Amniotic stem cell (primary cell): ENCODE results near the gene GAS1.

Source experiments
- DNase-seq: peaks from one replicate; lab custom pipeline; 2025; lab: John Stamatoyannopoulos, UW

Gene GAS1

DNA sequence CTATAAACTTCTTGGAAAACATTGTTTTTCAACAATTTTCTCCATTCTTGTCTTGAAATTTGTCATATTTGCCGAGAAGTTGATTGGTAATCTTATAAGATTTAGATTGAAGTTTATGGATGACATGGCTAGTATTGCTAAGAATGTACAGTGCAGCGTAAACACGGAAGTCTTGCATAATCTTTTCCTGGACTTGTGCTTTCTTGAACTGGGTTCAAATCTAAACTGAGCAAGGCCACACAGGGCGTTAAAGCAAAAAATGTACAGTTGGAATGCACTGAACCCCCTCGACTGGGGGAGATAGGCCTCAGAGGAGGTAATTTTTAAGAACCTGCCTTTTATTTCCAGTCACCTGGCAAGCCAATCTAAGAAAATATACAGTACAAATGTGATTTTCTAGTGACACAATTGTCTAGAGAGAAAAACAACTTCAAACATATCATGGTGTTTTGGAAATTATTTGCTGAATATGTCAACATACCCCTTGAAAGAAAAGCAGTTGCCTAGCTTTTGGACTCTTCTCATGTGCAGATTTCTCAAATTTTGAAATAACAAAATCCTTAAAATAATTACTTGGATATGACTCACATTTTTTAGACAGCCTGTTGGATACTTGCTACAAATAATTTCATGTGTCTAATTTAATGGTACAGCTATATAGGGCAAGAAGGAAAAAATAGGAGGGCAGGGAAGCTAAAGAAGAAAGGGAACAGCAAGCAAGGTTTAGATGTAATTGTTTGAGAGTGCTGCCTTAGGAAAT lies 18.5 kb upstream of the GAS1 start:
- DNase-seq: no peak

DNA sequence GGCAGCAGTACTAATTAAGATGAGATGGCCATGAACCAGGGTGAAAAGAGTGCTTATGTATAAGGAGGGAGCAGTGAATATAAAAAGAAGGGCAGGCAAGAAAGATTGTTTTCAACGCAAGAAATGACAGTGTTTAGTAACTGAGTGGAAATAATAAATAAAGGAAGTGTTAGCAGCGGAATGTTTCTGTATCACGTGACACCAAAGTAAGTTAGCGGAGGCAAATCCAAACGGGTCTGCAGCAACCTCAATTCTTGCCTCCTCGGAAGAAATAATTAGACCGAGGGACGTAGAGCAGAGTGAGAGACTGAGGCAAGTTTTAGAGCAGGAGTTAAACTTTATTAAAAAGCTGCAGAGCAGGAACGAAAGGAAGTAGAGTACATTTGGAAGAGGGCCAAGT lies 15.4 kb upstream of the GAS1 start:
- no peak for DNase-seq

DNA sequence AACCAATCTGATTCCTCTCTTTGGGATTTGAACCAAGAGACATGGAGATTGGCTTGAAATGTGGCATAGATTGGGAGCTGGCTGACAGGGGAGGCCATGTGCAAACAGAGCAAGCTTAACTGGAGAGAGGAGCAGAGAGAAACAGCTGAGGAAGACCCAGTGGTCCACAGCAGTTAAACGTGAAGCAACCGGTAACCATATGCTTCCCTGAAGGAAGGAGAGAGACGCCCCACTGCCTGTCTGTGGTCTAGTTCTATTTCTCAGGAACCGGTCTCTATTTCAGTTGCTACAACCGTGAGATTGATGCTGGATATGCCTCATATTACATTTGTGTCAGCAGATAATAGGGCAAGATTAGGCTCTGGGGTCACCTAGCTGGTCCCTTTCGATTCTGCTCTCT lies 13.6 kb upstream of the GAS1 start:
- DNase-seq: no peak

DNA sequence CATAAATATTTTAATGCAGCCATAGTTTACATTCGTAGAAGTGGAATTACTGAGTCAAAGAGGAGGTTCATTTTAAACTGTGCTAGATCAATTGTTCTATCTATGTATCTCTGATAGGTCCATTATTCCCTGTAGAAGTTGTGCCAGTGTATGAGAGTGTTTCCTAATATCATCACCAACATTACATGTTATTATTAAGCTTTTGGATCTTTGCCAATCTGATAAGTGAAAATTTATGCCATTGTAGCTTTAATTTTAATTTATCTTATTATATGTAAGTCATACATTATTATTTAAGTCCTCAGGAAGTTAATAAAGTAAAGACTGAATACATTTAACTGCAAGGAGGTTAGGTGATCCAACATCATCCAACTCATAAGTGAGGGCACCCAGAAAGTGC lies 10.9 kb upstream of the GAS1 start:
- DNase-seq: no peak

DNA sequence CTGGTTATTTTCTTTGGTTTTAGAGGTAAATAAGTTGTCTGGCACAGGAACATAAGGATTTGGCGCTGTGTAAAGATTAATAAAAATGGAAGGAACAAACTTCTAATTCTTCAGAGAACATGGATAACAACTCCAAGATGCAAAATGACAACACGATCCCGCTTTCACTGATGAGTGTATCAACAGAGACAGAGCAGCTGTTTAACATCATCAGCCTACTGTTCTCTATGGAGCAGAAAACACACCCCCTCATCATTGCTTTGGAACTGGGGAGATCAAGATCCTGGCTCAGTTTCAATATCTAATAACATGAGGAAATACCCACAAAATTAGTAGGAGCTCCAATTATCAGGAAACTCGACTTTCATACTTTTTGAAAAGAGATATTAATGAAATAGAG lies 8.3 kb upstream of the GAS1 start:
- no peak for DNase-seq

DNA sequence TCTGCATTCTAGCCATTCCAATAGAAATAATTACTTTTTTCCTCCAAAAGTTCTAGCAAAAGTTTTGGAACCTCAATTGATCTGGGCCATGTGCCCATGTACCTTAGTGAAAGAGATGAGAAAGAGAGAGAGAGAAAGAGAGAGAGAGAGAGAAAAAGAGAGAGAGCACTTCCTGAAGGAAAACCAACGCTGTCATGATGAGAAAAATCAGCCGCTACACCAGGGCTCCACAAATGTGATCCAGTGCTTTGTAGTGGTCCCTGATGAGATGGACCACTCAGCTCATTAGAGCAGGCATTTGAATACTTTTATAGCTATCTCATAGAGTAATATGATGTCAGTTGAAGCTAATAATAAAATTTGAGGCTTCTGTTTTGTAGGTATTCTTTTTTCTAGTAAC lies 7.7 kb upstream of the GAS1 start:
- no peak for DNase-seq

DNA sequence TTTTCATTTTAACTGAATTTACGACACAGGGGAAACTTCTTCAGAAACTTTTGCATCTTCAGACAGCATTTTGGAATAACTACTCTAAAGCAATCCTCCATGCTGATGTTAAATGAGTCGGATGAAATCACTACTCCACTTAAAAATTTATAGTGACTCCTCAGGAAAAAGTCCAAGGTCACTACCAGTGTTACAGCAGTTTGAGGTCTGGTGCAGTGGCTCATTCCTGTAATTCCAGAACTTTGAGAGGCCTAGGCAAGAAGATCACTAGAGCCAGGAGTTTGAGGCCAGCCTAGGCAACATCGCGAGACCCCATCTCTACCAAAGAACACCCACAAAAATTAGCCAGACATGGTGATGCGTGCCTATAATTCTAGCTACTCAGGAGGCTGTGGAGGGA lies 5.9 kb upstream of the GAS1 start:
- no peak for DNase-seq

DNA sequence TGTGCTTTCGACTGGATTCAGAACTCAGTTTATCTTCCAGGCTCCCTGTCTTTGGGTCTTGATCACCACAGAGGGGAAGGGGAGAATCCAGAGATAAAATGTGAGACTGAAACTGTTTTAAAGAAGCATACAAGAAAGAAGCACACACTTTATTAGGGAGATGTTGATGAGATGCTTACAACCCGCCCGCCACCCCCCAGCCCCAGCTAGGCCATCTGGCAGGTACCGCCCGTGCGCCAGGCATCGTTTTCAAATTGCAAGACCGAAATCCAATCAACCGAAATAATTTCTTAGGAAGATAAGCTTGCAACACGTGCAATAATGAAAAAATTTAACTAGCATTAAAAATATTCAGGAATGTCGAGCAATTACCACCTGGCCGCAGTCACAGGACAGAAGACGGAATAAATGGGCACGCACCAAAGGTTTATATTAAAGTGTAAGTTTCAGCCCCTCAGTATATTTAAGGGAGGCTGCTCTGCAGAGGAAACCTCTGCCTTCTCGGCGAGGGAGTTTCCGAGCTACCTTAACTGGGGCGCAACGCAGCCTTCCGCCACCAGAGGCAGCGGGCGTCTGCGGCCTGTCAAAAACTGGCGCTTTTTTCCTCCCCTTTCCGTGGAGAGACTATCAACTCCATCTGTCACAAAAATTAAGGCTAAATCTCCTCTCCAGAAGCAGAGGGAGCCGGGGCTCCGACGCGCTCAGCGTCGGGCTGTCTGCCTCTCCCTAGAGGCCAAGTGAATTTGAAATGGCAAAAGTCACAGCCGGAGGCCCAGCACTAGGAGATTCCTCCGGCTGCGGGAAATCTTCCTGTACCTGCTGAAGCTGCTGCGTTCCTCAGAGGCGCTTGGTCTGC lies 996 bp upstream of the GAS1 start:
- peak; percentile 75 for DNase-seq

DNA sequence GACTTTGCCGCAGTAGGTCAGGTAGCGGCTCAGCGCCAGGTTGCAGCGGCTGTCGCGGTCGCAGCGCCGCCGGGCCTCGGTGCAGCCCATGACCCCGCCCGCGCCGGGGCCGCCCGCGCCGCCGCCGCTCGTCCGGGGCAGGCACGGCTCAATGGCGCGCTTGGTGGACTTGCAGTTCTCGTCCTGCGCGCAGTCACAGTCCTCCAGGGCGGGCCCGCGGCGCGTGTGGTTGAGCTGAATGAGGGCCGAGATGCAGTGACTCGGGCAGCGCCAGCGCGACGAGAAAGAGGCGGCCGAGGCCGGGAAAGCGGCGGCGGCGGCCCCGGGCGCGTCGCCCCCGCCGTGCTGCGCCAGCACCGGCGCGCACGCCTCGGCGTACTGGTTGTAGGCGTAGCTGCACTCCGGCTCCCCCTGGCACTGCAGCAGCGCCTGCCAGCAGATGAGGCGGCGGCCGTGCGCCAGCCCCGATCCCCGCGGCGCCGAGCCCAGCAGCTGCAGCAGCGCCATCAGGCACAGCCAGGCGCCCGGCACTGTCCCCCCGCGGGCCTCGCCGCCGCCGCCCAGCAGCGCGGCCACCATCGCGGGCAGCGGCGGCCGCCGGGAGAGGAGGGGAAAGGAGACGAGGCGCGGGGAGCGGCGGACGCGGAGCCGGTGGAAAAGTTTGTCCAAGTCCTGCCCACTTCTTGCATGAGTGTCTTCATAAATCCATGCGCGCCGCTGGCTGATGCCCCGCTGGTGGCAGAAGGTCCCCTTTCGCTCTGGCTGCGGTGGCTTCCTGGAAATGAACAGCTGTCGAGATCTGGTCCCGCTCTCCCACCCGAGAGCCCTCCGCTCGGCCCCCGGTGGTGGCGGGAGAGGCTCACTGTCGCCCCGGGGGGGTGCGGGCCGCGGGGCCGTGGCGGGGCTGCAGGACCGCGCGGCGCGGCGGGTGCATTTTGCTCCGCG lies 833 bp downstream of the GAS1 start:
- DNase-seq: peak; percentile 57

DNA sequence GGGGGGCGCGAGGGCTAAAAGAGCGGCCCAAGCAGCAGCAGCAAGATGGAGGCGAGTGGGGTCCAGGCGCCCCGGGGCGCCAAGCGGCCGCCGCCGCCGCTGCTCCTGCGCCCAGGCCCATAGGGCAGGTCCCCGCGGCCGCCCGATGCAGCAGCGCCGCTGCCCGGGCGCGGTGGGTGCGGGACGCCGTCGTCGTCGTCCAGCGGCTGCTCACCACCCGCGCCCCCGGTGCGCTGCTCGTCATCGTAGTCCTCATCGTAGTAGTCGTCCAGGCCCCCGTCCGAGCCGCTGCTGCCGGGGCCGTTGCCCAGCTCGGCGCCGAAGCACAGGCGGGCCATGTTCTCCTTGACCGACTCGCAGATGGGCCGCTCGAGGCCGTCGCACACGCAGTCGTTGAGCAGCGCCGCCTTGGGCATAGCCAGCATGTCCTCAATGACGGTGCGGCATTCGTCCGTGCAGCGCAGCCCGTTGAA lies 1.5 kb downstream of the GAS1 start:
- DNase-seq: peak; percentile 47

DNA sequence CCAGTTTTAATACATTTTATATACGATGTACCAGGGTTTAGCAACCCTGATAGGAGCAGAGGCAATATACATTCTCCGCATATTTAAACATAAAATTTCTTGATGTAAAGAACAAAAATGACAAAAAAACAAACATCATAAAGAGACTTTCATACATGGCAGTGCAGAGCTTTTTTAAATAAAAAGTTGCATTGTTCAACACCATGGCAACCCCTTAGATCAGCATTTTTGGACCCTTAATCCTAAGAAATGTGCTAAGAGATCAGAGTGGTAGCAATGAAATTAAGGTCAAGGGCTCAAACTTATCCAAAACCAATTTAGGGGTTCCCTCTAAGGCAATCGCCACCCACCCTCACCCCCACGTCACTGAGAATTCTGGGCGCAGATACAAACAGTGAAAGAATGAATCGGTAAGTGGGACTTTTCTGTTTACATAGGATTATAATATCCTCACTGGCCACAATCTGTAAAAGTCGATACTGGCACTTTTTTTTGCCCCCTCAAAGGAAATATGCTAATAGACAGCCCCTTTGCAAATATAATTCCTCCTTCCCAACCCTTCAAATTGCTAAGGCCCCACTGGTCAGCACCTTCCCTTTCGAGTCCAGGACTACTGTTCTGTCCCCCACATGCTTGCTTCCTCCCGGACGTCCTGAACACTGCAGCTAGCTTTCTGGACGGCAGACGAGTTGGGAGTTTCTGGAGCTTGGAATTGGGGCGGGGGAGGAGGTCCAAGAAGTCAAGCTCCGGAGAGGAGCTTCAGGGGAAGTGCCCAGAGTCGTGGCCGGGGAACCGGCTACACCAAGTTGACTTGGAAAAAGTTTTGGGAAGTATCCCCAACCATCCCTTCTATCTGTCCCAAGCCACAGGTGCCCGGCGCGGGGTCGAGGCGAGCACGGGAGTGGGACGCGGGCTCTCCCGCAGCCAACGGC lies 2.2 kb downstream of the GAS1 start:
- peak; percentile 2 for DNase-seq

DNA sequence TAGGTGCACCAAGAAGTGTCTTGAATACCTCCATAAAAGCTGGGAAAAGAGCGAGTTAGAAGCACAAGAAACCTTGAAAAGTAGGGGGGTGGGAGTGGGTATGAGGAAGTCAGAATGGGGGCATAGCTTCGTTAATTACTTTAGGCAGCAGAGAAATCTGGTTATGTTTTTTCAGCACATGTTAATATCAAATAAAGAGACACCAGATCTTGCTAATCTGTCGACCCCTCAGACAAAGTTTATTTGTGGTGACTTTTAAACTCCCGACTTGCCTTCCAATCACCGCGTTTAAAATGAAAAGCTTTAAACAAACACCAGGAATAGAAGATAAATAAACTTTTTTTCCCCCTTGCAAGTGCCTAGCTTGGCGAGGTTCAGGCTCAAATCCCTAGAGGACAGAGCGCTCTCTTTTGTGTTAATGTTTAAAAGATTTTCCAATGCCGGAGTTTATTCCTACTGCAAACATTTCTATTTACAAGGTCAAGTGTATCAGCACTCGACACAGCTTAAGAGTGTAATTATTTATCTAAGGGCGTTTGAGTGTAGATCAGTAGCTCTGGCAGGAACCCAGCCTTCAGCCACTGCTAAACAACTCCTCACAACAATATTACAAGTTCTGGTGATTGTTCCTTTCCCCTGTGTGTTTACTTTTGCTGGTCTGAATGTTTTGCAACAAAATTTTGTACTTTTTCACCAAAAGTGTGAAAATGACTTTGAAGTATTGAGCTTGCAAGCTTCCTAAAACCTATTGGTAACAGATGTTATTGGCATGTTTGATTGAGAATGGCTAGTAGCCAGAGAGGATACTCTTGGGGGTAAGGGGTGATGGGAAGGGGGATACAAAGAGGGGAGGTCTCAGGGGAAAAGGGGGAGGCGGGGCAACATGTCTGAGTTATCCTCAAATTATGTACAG lies 3.8 kb downstream of the GAS1 start:
- DNase-seq: no peak

DNA sequence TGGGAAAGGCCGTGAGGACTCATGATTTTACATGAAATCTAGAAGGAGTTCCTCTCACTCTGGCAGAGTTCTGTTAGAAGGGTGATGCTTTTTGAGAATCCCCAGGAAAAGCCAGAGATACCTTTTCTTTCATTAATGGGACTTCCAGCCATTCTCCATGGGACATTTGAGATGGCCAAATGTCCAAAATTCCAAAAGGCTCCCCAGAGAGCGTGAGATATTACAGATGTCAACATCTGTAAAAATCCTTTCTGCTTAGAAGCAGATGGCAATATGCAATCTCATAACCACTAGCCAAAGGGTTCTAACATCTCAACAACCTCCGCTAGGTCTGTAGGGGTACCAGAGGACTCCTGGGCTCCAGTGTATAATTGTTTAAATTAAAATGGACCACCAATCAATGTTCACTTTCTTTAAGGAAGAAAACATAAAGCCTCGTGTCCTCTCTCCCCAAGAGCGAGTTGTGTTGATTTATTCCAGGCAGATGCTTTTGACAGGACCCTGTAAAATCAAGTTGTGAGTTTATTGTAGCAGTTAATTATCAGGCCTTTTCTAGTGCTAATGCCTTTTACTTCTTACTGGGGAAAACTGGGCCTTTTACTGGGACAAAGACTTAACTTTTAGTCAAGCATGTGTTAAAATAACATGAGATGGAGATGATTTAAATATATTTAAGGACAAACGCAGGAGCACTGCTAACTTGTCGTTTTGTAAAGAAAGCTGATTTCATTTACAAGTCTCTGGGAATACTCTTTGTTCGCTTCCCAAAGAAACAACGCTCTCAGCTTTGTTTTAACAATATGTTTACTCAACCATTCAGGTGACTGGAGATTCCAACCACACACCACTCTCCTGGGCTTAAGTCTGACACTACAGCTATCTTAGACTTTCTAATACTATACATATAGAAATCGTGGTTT lies 4.8 kb downstream of the GAS1 start:
- no peak for DNase-seq

DNA sequence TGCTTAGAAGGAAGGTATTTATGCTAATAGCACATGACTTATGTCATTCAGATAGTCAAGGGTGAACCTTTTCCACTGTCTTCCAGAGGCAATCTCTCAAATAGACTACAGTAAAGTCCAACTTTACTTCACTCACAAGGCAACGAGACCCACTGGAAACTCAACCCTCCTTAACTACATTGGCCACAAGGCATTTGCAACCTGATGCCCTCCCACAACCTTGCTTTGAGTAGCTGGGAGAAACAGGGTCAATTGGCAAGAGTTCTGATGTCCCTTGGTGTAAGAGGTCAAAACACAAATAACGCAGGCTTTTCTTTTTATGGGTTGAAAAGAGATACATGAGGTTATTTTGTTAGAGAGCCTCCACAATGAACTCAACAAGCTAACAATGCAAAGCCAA lies 6.1 kb downstream of the GAS1 start:
- DNase-seq: no peak

DNA sequence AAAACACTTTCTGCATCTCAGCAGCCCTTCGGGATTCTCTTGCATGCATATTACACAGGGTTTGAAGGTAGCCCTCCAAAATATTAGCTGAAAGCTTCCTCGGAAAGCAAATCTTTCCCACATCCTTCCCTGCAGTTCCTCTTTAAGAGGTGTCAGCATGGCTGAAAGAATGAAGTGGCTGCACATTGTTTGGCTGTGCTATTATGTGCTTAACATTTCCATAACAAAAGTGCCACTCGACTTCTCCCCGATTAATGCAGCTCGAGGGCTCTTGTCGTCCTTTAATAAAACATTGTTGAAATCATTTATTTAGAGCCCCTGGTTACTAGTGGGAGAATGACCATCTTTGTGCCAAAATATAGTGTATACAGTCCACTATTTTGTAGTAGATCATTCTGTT lies 6.5 kb downstream of the GAS1 start:
- DNase-seq: no peak

DNA sequence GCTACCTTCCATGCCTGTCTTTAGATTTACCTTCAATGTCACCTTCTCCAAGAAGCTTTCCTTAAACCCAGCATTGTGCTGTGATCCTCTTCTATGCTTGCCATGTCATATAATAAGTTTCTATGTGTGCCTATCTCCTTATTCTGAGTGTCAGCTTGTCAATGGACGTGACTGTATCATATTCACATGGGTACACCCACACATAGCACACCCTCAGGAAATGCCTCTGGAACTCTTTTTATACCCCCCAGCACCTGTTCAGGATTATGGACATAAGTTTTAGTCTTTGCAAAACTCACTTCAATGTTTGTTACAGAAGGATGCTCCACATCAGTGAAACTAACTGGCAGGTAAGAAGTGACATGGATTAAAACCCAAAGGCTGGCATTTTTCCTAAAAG lies 7.4 kb downstream of the GAS1 start:
- no peak for DNase-seq

DNA sequence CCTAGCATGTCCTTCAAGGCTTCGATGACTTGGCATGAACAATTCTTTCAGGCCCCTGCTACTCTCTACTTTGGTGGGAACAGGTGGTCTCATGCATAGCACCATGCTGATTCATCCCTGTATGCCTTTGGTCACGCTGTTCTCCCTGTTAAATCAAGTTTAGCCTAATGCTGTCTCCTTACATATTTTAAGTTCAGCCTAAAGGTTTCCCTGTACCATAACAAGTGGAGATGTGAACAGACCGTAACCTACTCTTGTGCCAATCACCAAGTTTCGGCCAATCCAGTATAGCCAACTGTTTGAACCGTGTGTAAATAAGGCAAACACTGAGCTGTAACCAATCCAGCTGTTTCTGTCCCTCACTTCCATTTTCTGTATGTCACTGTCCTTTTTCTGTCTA lies 8.0 kb downstream of the GAS1 start:
- no peak for DNase-seq

DNA sequence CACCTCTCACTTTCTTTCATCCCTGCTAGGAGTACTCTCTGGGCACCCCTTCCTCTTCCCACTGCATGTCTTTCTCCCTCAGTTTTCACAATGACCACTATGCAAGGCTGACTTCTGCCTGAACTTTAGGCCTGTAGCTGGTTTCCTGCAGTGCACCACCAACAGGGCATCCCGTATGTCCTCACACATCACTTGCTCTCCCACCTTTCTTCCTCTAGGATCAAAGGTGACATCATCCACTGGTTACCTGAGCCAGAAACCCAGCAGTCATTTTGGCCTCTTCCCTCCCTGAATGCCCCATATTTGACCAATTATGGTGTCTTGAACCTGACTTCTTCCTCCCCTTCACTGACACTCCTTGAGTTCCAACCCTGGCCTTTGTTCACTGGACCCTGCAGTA lies 8.5 kb downstream of the GAS1 start:
- DNase-seq: no peak

DNA sequence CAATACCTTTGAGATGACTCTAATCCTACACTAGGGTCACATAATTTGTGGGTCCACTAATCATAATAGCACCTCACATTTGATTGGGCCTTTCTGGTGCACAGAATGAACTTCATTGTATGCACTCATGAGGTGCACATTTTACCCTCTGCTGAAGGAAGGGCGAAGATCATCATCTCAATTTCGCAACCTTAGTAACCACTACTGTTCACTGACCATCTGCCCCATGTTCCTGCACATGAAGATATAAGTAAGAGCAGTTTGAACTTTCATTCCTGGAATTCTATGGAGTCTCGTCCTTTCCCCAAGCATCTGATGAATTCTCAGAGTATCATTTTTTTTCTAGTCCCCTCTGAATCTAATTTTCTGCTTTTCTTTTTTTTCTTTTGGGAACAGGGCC lies 21.2 kb downstream of the GAS1 start:
- no peak for DNase-seq
